Right lobe of liver (tissue), 6 donors: ENCODE measurements around the gene PDIA5. TPM values are rescaled to one million over a fixed set of nuclear protein-coding genes. Genes with fewer than 3 reads are reported as not detected.

Experiments used
- ATAC-seq, 4 donors: fragments of 200-7000 bp; cut with Tn5 transposase; one replicate each; pipeline ENCODE4 v1.9.1; 2020; ENCODE audit warnings: mild to moderate bottlenecking in 4 of 4, moderate library complexity in 4 of 4
- DNase-seq, 3 donors: peaks; one replicate each; pipeline ENCODE4 v3.0.0-alpha.2; 2020
- H3K27ac ChIP-seq, 3 donors: fragments of 200-600 bp; one replicate each; pipeline ENCODE4 v1.8.0; 2022
- H3K27me3 ChIP-seq, 2 donors: fragments of 200-600 bp; one replicate each; pipeline ENCODE4 v1.8.0; 2022
- H3K36me3 ChIP-seq, 4 donors: fragments of 200-600 bp; sonication (generic) in 1 of 4; one replicate each; pipeline versions ENCODE4 v1.5.1 to v1.8.0; 2017 to 2022; ENCODE audit warnings: control low read depth in 1 of 4
- H3K4me1 ChIP-seq, 4 donors: fragments of 200-600 bp; sonication (generic) in 1 of 4; one replicate each; pipeline versions ENCODE4 v1.5.1 to v1.8.0; 2017 to 2022; ENCODE audit warnings: control low read depth in 1 of 4
- H3K4me3 ChIP-seq, 3 donors: fragments of 200-600 bp; one replicate each; pipeline ENCODE4 v1.8.0; 2022
- H3K9me3 ChIP-seq, 4 donors: fragments of 200-600 bp; sonication (generic) in 1 of 4; one replicate each; pipeline versions ENCODE4 v1.5.1 to v1.8.0; 2017 to 2022; ENCODE audit warnings: control low read depth in 1 of 4
- POLR2A ChIP-seq: fragments of 450-650 bp; IDR thresholded peaks from one replicate; pipeline ENCODE4 v1.6.1; 2017; ENCODE audit warnings: antibody characterized with exemption, mild to moderate bottlenecking
- WGBS: methylation state at CpG from one replicate; pipeline ENCODE4 v1.1.6; 2018; ENCODE audit warnings: low coverage, low lambda C conversion rate; ENCODE audit not compliant: insufficient coverage; ENCODE audit errors: missing lambda C conversion rate; 5-methylcytosine and 5-hydroxymethylcytosine counted together
- intact Hi-C, 2 donors: fragments of 100-400 bp; cut with DNase I; formaldehyde crosslinking; loops; one replicate each; pipeline versions ENCODE4 v1.11.2 to v1.14.1; 2022
- total RNA-seq, 6 experiments: library from RNA; depleted of rRNA in 2 of 6; stranded (reverse); fragments of >200 nt in 2 of 6; fragmentation: NEBNext Ultra II Directional in 3 of 6; extraction: Animal tissue kit (Norgen Biotek cat#: 25700) in 3 of 6; gene quantifications; one replicate each; pipeline versions ENCODE4 v1.1.0 to v1.2.4, GENCODE V29; 2016 to 2023
- TF ChIP-seq, protein P1 (sequence below), 4 donors: fragments of 200-600 bp in 3 of 4; fragments of 450-650 bp in 1 of 4; IDR thresholded peaks; one replicate each; pipeline versions ENCODE4 v1.5.1 to v1.8.0; 2016 to 2022; ENCODE audit warnings: antibody characterized with exemption in 4 of 4, mild to moderate bottlenecking in 2 of 4
- donor health status: DM: no; HTN: yes; CAD: no.
- donor health status: DM: no; HTN: no; CAD: no.
- donor health status: DM: no; HTN: no; CAD: no.
- donor health status: DM: no; HTN: yes; CAD: no.
- donor health status: DM: no; HTN: yes; CAD: no.

The PDIA5 gene
- total RNA-seq, 6 experiments from 2014 or later, result 26.2 to 109 (median 51.9) TPM

DNA sequence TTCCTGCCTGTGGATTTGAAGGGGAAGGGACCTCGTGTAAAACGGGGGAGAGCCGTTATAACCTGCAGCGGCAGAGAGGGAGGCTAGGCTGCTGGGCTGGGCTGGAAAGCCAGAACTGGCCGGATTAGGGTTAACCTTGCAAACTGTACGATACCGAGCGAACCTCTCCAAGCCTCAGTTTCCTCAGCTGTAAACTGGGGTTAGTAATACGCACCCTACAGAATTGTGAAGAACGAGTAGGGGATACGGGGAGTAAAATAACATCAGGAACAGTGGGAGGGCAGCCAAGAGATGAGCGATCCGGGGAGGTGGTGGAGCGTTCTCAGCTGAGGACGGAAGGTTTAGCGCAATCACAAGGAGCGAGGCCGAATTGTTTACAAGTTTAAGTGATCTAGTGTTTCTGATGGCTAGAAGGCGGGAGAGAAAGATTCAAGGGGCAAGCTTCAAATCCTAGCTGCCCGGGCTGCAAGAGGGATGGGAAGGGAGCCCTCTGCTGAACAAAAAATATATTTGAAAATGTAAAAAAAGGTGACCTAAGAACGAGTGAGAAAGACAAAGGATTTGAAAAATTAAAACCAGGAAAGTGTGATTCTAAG, 38.5 kb upstream of the PDIA5 start:
- Histone ChIP-seq H3K4me1 (peaks cover 0 to 21% (median 8%) of the 10 kb centered on the region in 4 donors), H3K4me3 (peak overlapping the region; percentile 55 to 60 (median 56)), H3K36me3 (no peaks in the 10 kb centered on the region), H3K27ac (no peak overlapping the region), H3K9me3 (no peaks in the 10 kb centered on the region), H3K27me3 (peaks cover 0 to 5% of the 10 kb centered on the region in 2 donors)
- ATAC-seq (peak; percentile 60 to 64 (median 61)), DNase-seq (no peak)
- 0% methylated on average over 21 of the region's 21 CpGs for WGBS
- TF ChIP-seq, protein P1, sequence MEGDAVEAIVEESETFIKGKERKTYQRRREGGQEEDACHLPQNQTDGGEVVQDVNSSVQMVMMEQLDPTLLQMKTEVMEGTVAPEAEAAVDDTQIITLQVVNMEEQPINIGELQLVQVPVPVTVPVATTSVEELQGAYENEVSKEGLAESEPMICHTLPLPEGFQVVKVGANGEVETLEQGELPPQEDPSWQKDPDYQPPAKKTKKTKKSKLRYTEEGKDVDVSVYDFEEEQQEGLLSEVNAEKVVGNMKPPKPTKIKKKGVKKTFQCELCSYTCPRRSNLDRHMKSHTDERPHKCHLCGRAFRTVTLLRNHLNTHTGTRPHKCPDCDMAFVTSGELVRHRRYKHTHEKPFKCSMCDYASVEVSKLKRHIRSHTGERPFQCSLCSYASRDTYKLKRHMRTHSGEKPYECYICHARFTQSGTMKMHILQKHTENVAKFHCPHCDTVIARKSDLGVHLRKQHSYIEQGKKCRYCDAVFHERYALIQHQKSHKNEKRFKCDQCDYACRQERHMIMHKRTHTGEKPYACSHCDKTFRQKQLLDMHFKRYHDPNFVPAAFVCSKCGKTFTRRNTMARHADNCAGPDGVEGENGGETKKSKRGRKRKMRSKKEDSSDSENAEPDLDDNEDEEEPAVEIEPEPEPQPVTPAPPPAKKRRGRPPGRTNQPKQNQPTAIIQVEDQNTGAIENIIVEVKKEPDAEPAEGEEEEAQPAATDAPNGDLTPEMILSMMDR (IDR thresholded peaks at IDR 0.05), result peak; percentile 38 to 62 (median 58)
- no peak for TF ChIP-seq POLR2A
- intact Hi-C loops, result loop anchor here in 1 of 2 donors (5.0 kb wide), 1 partner anchor 81 kb away; no protein-coding TSS in a partner anchor

DNA sequence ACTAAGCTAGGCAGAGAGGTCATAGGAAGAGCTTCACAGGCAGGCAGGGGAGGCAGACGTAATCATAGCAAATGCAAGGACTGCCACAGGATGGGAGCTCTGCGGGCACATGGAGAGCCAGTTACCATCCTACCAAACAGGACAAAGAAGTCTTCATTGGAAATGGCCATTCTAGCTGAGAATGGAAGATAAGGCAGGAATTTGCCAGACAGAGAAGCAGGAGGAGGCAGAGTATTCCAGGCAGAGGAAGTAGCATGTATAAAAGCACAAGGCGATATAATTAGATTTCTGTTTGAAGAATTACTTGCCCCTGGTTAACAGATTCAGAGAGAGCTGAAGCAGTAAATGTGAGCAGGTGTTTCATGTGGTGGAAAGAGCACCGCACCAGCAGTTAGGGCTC, 35.8 kb upstream of the PDIA5 start:
- TF ChIP-seq POLR2A, result no peak
- TF ChIP-seq, protein P1 (IDR thresholded peaks at IDR 0.05), result no peak

DNA sequence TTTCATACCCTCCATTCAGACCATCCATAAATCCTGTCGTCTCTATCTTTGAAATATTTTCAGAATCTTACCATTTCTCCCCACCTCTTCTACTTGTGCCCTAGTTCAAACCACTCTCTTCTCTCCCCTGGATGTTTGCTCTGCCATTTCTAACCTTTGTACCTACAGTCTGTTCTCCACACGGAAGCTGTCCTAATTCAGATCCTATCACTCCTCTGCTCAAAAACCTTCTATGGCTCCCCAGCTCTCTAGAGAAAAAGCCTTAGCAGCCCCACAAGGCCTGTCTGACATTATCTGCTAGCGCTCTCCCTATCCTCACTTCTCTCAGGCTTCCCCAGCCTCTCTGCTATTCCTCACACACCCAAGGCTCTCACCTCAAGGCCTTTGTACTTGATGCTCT, 34.8 kb upstream of the PDIA5 start:
- no peaks in the 10 kb centered on the region for H3K27me3 ChIP-seq
- ATAC-seq (peak in 1 of 4 donors; percentile 26), DNase-seq (no peak)
- no peaks in the 10 kb centered on the region for H3K9me3 ChIP-seq
- H3K4me1 ChIP-seq, result peaks cover 0 to 23% (median 5%) of the 10 kb centered on the region in 4 donors
- intact Hi-C loops, result no loop called here
- no peak overlapping the region for H3K27ac ChIP-seq
- 58% methylated on average over 3 of the region's 3 CpGs for WGBS
- TF ChIP-seq POLR2A, result no peak
- TF ChIP-seq, protein P1 (IDR thresholded peaks at IDR 0.05), result no peak
- no peak overlapping the region for H3K4me3 ChIP-seq
- H3K36me3 ChIP-seq, result no peaks in the 10 kb centered on the region

More for the DNA sequence above, 35.8 kb upstream of the PDIA5 start:
- no peaks in the 10 kb centered on the region for H3K36me3 ChIP-seq
- WGBS, result 67% methylated on average over 3 of the region's 4 CpGs
- no peaks in the 10 kb centered on the region for H3K9me3 ChIP-seq
- peaks cover 0 to 21% (median 8%) of the 10 kb centered on the region in 4 donors for H3K4me1 ChIP-seq
- no peak overlapping the region for H3K4me3 ChIP-seq
- intact Hi-C loops, result no loop called here
- ATAC-seq, result no peak
- H3K27ac ChIP-seq, result no peak overlapping the region
- peaks cover 0 to 5% of the 10 kb centered on the region in 2 donors for H3K27me3 ChIP-seq
- DNase-seq, result no peak

DNA sequence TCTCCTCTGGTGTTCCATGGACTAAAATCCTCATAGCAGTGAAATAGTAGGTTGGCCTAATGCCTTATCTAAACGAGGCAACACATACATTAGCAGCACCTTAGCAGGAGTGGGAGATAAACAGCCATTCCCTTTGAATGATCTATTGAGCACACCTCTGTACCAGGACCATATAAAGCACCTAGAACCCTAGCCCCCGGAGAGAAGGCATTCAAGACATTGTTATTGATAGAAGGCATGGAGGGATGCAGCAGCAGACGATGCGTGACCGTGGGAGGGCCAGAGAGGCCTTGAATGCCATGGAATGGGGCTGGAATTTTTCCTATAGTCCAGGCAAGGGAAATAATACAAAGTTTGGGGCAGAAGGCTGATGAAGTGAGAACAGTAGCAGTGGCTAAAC, 32.7 kb upstream of the PDIA5 start:
- DNase-seq, result no peak
- Histone ChIP-seq H3K27me3 (no peaks in the 10 kb centered on the region), H3K9me3 (no peaks in the 10 kb centered on the region), H3K4me1 (peaks cover 0 to 11% (median 0%) of the 10 kb centered on the region in 4 donors), H3K4me3 (no peak overlapping the region), H3K36me3 (no peaks in the 10 kb centered on the region), H3K27ac (no peak overlapping the region)
- intact Hi-C loops, result no loop called here
- 89% methylated on average over 5 of the region's 5 CpGs for WGBS
- ATAC-seq, result no peak
- TF ChIP-seq, protein P1 (IDR thresholded peaks at IDR 0.05), result no peak
- no peak for TF ChIP-seq POLR2A
